Small intestine (tissue), 7 donors: ENCODE data around the gene R3HDM2. TPM values are rescaled to one million over a fixed set of nuclear protein-coding genes. Genes with fewer than 3 reads are reported as not detected.

Experiments
- DNase-seq, 2 donors: peaks; one replicate each; pipeline versions ENCODE4 v3.0.0 to v3.0.0-alpha.2; 2013
- FAIRE-seq: peaks from 2 replicates; lab custom pipeline; 2012; peaks lifted over from hg19 to GRCh38; lab: Jason Lieb, UNC
- H3K27ac ChIP-seq, 3 donors: one replicate each; pipeline ENCODE4 v1.5.1; 2013; ENCODE audit warnings: low read length in 2 of 3, mild to moderate bottlenecking in 2 of 3, control low read depth in 1 of 3, inconsistent platforms in 1 of 3, low read depth in 1 of 3, moderate library complexity in 1 of 3
- H3K27me3 ChIP-seq, 3 donors: one replicate each; pipeline ENCODE4 v1.6.1; 2013; ENCODE audit warnings: low read length in 3 of 3, inconsistent platforms in 1 of 3; ENCODE audit not compliant: control insufficient read depth in 3 of 3, insufficient read depth in 3 of 3
- H3K36me3 ChIP-seq, 3 donors: one replicate each; pipeline ENCODE4 v1.6.1; 2013; ENCODE audit warnings: low read length in 3 of 3, inconsistent platforms in 1 of 3, low read depth in 1 of 3, mild to moderate bottlenecking in 1 of 3, moderate library complexity in 1 of 3; ENCODE audit not compliant: control insufficient read depth in 3 of 3, insufficient read depth in 2 of 3
- H3K4me1 ChIP-seq, 3 donors: one replicate each; pipeline ENCODE4 v1.6.1; 2013; ENCODE audit warnings: low read length in 2 of 3, inconsistent platforms in 1 of 3, low read depth in 1 of 3, mild to moderate bottlenecking in 1 of 3, moderate library complexity in 1 of 3; ENCODE audit not compliant: control insufficient read depth in 3 of 3, insufficient read depth in 2 of 3
- H3K4me3 ChIP-seq, 3 donors: one replicate each; pipeline ENCODE4 v1.5.1; 2013; ENCODE audit warnings: low read length in 3 of 3, control low read depth in 1 of 3, inconsistent platforms in 1 of 3, low read depth in 1 of 3, mild to moderate bottlenecking in 1 of 3, moderate library complexity in 1 of 3
- H3K9me3 ChIP-seq, 2 donors: one replicate each; pipeline ENCODE4 v1.6.1; 2013; ENCODE audit warnings: low read depth in 1 of 2, low read length in 1 of 2; ENCODE audit not compliant: control insufficient read depth in 2 of 2, insufficient read depth in 1 of 2
- WGBS, 3 donors: extraction: QIAGEN DNeasy Blood & Tissue Kit; methylation state at CpG; one replicate each; pipeline ENCODE4 v1.1.7; 2013; 5-methylcytosine and 5-hydroxymethylcytosine counted together
- polyA plus RNA-seq, 4 donors: library from polyadenylated mRNA; stranded (reverse) in 3 of 4; unstranded in 1 of 4; fragments of 200-250 nt in 3 of 4; fragments of 120-200 nt in 1 of 4; gene quantifications; one replicate each; pipeline versions ENCODE4 v1.2.1 to v1.2.3, GENCODE V29; 2013
- donor health status: healthy with polysubstance abuse.
- donor health status: control.
- donor health status: control.
- donor health status: Bipolar disorder and iron deficiency.
- donor health status: healthy.

Gene R3HDM2
- polyA plus RNA-seq, 4 donors, result 14.5 to 62.4 (median 18.7) TPM

DNA sequence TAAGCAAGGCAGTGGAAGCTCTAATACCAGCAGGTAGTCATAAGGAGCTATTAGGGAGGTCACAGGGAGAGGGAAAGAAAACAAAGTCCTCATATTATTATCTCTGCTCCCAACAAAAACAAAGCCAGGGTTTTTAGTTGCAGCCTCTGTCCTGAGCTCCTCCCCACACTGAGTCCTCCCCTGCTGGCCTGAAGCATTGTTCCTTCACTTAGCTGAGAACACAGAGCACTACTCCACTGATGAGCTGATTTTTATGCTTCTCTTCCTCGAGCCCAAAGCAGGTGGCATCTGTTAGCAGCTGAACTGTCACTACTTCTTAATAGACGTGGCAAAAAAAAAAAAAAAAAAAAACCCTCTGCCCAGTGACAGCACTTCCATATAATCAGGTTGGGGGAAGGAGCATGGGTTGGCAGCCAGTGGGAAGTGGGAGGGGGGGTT lies 169.4 kb downstream of the R3HDM2 start:
- no peak overlapping the region for H3K4me3 ChIP-seq
- DNase-seq, result no peak
- peaks cover 7 to 44% (median 17%) of the 10 kb centered on the region in 3 donors for H3K36me3 ChIP-seq
- WGBS, 3 donors, result 60 to 69% (median 62%) methylated on average over 2 of the region's 2 CpGs
- H3K27me3 ChIP-seq, result no peaks in the 10 kb centered on the region
- H3K4me1 ChIP-seq, result no peaks in the 10 kb centered on the region
- no peak for FAIRE-seq
- no peaks in the 10 kb centered on the region for H3K9me3 ChIP-seq
- H3K27ac ChIP-seq, result no peak overlapping the region

DNA sequence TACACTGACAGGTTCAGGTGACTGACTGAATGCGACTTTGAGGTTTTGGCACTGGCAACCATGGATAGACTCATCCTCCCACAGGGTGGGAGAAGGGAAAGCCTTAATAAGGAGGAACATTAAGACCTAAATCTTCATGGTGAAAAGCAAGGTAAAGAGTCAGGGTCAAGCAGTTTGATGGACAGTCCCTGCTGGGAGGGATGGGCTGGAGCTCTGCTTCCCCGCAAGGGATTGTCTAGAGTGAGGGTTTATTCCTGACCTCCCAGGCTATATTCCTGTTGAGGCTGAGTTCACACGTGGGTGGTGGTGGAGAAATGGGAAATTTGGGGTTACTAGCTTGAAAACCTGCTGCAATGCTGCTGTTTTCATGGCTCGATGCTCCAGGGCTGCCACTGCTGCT lies 170.5 kb downstream of the R3HDM2 start:
- 89 to 96% (median 94%) methylated on average over 4 of the region's 4 CpGs for WGBS, 3 donors
- H3K27ac ChIP-seq, result no peak overlapping the region
- no peaks in the 10 kb centered on the region for H3K9me3 ChIP-seq
- no peak overlapping the region for H3K4me3 ChIP-seq
- peaks cover 11 to 47% (median 21%) of the 10 kb centered on the region in 3 donors for H3K36me3 ChIP-seq
- FAIRE-seq (no peak), DNase-seq (no peak)
- no peaks in the 10 kb centered on the region for H3K27me3 ChIP-seq
- no peaks in the 10 kb centered on the region for H3K4me1 ChIP-seq

DNA sequence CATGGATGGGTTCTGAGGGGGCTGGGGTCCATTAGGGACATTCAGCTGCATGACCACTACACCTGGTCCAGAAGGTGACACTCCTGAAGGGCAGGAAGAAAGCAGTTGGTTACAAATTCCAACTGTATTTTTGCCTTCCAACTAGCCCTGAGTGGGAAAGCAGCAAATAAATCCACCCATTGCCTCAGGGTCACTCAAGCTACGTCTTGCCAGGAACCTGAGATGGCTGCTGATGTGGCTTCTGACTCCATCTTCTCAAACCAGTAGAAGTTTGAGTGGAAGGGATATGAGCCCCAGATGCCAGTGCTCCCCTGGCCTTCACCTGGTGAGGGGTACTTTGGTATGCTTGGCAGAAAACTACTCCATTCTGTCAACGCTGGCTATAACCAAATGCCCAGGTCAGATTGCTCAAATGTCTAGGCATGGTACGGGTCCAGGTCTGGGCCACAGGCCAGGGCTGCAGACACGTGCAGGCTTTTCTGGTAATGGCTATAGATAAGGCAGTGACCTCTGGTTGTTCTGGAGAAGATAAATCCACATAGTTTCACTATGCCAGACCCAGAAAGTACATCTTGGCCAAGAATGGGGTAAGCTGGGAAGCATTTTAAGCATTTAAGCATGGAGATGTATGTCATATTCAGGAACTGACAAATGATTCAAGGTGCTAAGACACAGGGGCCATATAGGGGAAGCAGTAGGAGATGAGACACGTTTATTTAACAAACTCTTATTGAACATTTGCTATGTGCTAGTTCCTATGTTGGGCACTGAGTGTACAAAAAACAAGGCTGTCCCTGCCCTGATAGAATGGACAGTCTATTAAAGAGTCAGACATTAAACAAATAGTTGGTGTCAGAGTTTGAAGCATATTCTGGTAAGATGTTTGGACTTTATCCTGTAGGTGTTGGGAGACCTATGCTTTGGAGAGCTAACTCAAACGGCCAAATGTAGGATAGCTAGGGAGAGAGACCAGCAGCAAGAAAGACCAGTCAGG lies 171.6 kb downstream of the R3HDM2 start:
- Histone ChIP-seq H3K27me3 (no peaks in the 10 kb centered on the region), H3K27ac (no peak overlapping the region), H3K36me3 (peaks cover 11 to 55% (median 23%) of the 10 kb centered on the region in 3 donors), H3K9me3 (no peaks in the 10 kb centered on the region), H3K4me1 (no peaks in the 10 kb centered on the region), H3K4me3 (no peak overlapping the region)
- no peak for DNase-seq
- FAIRE-seq, result no peak
- WGBS, 3 donors, result 50 to 85% (median 59%) methylated on average over 6 of the region's 6 CpGs

DNA sequence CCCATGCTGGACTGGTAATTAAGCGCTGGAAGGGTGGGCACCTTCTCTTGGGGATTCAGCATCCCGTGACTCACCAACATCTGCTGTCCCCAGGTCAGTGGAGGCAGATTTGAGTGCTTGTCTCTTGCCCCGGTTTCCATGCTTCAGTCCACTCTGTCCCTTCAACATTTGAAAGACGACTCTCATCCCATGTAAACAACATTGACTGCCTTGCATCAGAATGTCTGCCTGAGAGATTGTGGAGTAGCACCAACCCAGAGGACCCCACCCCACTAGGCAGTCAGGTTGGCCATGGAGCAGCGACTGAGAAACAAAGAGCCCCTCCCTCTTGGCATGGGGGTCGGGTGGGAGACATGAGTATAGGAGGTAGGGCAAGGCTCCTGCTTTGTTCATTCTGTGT lies 174.9 kb downstream of the R3HDM2 start:
- DNase-seq (no peak), FAIRE-seq (no peak)
- H3K4me1 ChIP-seq, result no peaks in the 10 kb centered on the region
- H3K27ac ChIP-seq, result no peak overlapping the region
- no peaks in the 10 kb centered on the region for H3K9me3 ChIP-seq
- WGBS, 3 donors, result 81 to 93% (median 90%) methylated on average over 6 of the region's 6 CpGs
- H3K27me3 ChIP-seq, result no peaks in the 10 kb centered on the region
- H3K36me3 ChIP-seq, result peaks cover 11 to 59% (median 21%) of the 10 kb centered on the region in 3 donors
- no peak overlapping the region for H3K4me3 ChIP-seq

DNA sequence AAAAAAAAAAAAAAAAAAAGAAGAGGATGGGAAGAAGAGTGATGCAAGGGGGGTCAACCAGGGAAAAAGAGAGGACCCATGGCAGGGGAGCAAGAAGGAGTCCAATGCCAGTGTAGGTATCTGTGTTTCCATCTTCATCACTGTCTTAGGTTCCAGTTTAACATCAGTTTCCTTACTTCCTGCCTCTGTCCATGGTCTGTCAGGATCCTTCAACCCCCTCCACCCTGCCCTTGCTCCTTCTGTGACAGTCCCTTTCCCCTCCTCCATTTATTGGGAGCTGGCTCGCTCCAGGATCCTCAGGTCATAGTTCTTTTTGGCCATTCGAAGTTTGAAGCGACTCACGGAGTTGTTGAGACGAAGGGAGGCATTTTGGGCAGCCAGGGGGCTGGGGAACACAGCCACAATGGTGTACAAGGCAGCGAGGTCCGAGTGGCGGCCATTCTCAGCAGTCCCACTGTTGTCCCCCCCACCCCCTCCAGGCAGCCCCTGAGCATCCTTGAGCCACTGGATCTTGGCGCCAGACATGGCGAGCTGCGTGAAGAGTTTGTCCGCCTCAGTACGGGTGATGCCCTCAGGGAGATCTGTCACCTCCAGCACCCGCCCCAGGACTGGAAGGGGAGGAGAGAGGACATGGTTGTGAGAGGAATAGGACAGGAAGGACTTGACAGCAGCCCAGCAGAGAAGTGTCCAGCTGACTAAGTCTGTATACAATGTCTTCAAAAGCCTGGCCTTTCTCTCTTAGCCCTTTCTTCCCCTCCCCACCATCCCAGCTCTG lies 176.2 kb downstream of the R3HDM2 start:
- no peaks in the 10 kb centered on the region for H3K9me3 ChIP-seq
- no peak for DNase-seq
- WGBS, 3 donors, result 92 to 96% (median 92%) methylated on average over 14 of the region's 14 CpGs
- no peaks in the 10 kb centered on the region for H3K4me1 ChIP-seq
- H3K27ac ChIP-seq, result no peak overlapping the region
- FAIRE-seq, result no peak
- peaks cover 11 to 48% (median 17%) of the 10 kb centered on the region in 3 donors for H3K36me3 ChIP-seq
- H3K27me3 ChIP-seq, result no peaks in the 10 kb centered on the region
- no peak overlapping the region for H3K4me3 ChIP-seq

DNA sequence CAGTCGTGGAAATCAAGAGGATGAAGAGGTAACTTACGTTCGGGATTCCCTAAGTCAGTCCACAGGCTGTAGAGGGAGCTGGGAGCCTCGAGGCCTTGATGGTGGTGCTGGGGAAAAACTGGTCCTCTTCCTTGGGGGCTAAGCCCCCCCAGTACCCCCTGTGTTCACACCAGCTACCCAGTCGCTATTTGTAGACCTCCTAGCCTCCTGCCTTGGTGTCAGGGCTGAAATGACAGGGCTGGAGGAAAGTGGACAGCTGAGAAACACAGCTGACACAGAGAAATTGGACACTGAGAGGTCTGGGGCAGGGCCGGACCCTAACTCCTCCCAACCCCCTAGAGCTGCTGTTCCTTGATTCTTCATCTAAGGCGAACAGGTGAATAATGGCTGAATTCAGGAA lies 179.9 kb downstream of the R3HDM2 start, which contains the start of gene STAC3:
Gene STAC3, minus strand, starts transcription at position 232 of the 400 bp plus-strand sequence. CDS start 1,551 bp downstream, outside the sequence.
- Histone ChIP-seq H3K9me3 (no peaks in the 10 kb centered on the region), H3K4me3 (no peak within 1 kb of the TSS), H3K36me3 (peaks cover under 1 to 26% (median 8%) of the 10 kb centered on the region in 3 donors), H3K4me1 (no peaks in the 10 kb centered on the region), H3K27ac (no peak within 1 kb of the TSS), H3K27me3 (no peaks in the 10 kb centered on the region)
- no peak for DNase-seq
- FAIRE-seq, result no peak
- WGBS, 3 donors, result 74 to 78% (median 77%) methylated on average over 7 of the region's 7 CpGs

DNA sequence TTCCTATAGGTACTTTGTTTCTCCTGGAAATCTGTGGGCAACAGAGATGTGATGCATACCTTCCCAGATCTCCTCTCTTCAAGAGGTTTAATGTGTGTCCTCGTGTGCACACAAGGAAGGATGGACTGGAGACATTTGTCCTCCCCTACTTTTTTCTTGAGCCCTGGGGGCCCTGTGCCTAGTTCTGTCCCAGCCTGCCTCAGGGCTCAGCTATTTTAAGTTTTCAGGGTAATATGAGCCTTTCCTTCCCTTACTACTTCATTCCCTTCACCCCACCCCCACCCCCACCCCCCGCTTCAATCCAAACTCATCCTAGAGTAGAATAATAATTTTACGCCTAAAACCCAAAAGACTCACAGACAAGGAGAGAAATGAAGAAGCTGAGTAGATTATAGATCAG lies 180.3 kb downstream of the R3HDM2 start:
- H3K9me3 ChIP-seq, result no peaks in the 10 kb centered on the region
- no peaks in the 10 kb centered on the region for H3K27me3 ChIP-seq
- H3K4me3 ChIP-seq, result no peak overlapping the region
- no peak for FAIRE-seq
- peaks cover 0 to 22% (median 5%) of the 10 kb centered on the region in 3 donors for H3K36me3 ChIP-seq
- H3K4me1 ChIP-seq, result no peaks in the 10 kb centered on the region
- DNase-seq, result no peak
- 75 to 84% (median 79%) methylated on average over 3 of the region's 3 CpGs for WGBS, 3 donors
- no peak overlapping the region for H3K27ac ChIP-seq
